Fibroblast of gingiva (primary cell): ENCODE data around the gene CCRL2.
"Not testable (repeated sequence)": the region's sequence is repeated elsewhere in the genome, so short reads cannot be mapped to it uniquely, and the experiment has no call there.

Source experiments
- DNase-seq: peaks from one replicate; pipeline ENCODE4 v3.0.0-alpha.2; 2011; ENCODE audit warnings: low read depth

The CCRL2 gene

DNA sequence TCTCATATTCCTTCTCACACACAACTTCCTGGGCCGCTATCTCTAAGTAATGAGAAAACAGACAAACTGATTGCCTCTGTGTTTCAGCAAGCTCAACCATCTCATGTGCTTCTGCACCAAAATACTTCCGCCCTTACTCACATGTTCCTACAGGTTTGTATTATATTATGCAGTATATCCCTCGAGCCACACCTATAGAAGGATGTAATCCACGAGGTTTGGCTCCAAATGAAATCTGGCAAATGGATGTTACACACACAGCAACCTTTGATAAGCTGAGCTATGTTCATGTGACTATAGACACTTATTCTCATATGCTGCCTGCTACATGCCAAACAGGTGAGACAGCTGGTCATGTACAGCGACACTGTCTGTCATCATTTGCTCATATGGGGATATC, 22.6 kb downstream of the CCRL2 start:
- no peak for DNase-seq

- not testable (repeated sequence) for DNase-seq
These were observed 23.8 kb downstream of the CCRL2 start for GRCh38 chr3:46430879-46431278.

DNA sequence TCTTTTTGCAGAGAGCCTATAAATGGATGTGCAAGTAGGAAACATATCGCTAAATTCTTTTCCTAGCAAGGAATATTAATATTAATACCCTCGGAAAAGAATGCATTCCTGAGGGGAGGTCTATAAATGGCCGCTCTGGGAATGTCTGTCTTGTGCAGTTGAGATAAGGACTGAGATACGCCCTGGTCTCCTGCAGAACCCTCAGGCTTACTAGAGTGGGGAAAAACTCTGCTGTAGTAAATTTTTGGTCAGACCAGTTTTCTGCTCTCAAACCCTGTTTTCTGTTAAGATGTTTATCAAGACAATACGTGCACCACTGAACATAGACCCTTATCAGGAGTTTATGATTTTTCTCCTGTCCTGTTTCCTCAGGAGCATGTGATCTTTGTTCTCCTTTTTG, 24.8 kb downstream of the CCRL2 start:
- not testable (repeated sequence) for DNase-seq

GRCh38 chr3:46433118-46433517, 26.1 kb downstream of the CCRL2 start:
- DNase-seq, result not testable (repeated sequence)

DNA sequence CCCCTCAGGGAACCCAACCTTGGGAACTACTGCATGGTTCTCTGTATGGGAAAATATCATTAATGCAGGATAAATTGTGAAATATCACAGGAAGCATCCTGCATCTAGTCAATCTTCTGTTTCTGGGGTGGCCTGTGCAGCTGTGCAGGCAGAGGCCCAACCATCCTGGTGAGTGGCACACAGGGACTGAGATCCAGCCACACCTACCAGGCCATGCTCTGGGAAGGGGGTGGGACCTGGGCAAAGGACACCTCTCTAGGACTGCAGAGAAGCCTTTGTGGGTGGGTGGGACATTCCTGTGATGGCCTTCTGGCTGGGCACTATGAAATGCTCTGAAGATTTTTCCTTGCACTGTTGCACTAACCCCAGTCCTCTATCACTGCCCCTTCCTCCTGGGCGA, 26.8 kb downstream of the CCRL2 start:
- DNase-seq, result no peak

GRCh38 chr3:46435081-46435726, 28.1 kb downstream of the CCRL2 start:
- DNase-seq, result no peak

GRCh38 chr3:46438831-46439230, 31.8 kb downstream of the CCRL2 start:
- DNase-seq, result no peak

DNA sequence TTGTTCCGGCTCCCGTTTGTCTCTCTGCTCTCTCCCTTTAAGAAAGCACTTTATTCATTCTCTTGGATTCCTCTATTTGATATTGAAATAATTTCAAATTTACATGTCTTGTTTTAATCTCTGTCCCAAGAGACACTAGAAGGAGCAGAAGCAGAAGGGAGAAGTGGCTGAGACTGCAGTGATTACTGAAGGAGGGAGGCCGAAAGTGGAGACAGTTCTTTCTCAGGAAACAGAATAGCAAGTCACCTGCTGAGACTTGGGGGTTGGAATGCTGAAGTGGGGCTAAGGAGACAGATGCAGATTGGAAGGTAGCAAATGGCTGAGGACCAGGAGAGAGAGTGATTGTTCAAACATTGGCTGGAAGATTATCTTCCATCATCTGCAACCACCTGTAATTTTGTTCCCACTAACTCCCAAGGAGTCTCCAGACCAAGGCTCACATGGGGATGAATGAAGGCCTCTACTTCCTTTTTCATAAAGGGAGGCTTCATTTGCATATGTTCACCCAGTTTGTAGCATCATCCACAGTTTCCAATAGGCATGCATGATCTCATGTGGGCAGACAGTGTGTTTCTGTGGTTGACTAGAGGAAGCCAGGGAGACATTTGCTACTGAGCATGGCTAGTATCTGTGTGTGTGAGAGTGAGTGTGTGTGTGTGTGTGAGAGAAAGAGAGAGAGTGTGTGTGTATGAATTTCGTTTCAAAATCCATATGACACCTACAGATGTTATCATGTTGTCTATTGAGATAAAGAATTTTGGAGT, 33.7 kb downstream of the CCRL2 start:
- no peak for DNase-seq

GRCh38 chr3:46442576-46443530, 35.8 kb downstream of the CCRL2 start:
- peak; percentile 50 for DNase-seq

DNA sequence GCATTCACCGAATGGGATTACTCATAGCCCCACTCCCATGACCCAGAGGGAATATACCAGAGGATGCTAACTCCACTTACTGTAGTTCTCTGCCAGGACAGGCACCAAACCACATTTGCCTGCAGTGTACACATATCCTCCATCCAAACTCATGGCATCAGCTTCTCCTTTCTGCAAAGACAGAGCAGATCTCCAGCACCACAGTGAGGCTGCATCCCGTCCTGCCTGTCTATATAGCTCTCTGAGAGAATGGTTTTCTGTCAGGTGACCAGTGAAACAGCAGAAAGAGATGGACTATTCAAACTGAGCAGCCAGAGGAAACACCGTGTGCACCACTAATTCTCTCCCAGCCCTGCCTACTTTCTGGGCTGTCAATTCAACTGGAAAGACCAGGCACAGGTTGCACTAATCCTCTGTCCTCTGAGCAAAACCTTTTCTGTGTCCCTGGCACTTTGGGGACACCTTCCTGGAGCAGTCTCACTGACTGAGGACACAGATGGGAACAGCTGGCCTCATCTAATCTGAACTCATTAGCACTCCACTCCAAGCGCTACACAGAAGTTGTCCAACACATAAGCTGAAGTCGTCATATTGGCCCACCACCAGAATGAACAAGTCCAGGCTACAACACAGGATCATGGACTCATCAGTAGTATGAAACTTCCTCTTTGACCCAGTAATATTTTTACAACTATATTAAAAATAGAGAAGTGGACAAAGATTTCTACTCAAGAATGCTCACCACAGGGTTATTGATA, 40.3 kb downstream of the CCRL2 start:
- no peak for DNase-seq

DNA sequence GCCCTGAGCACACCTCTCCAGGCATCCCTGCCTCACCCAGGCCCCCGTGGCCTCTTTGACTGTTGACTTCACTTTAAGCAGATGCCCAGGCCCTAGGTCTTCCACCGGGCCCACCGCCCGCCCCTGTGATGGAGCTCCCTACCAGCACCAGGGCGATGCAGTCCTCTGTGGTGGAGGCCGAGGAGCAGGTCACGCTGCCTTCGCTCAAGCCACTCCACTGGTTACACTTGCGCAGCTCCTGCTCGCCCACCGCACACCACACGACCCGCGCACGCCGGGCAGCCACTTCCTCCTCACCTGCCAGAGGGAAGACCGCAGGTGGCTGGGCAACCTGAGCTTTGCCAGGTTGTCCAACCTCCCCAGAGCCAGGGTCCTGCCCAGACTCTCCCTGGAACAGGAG, 41.7 kb downstream of the CCRL2 start:
- no peak for DNase-seq

- DNase-seq, result no peak
These were observed 42.9 kb downstream of the CCRL2 start for GRCh38 chr3:46449755-46450552.

DNA sequence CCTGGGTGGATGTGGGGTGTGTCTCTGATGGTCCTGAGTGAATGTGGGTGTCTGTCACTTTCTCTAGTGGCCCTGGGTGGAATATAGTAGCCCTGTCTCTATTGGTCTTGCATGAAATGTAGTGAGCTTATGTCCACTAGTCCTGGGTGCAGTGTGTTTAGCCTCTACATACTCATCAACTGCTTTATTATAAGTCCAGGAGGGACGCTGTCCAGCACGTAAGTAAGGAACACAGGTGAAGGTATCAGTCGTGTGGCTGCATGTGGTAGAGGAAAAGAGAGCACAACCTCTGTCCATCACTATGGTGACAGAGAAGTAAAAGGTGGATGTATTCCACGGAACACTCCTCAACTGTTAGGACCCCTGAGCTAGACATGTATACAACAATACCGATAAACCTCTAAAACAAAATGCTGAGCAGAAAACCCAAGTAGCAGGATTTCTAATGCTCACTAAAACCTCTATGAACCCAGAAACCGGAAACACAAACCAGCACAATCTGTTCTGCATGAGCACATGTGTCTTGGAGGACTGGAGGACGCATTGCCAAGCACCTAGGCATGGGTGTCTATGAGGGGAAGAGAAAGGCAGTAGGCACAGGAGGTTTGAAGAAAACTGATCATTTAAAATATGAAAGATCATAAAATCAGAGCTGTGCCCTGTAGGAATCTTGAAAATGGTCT, 46.6 kb downstream of the CCRL2 start:
- DNase-seq, result no peak

GRCh38 chr3:46454209-46454595, 47.1 kb downstream of the CCRL2 start:
- DNase-seq, result no peak

DNA sequence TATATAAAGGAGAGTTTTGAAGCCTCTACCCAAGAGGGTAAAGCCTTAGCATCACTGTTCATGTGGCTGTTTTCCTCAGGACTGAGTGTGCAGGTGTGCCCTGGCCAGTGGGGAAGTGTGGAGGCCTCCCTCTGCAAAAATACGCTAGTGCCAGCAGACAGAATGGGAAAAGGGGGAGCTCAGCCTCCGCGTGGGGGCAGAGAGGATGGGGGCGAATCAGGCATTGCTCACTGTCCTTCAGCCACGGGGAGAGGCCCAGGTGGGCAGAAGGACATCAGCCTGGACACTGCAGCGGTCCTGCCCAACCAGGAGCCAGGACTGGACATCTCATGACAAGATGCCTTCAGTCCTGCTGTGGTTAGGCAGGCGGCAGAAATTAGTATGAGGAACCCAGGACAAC, 47.5 kb downstream of the CCRL2 start:
- no peak for DNase-seq

DNA sequence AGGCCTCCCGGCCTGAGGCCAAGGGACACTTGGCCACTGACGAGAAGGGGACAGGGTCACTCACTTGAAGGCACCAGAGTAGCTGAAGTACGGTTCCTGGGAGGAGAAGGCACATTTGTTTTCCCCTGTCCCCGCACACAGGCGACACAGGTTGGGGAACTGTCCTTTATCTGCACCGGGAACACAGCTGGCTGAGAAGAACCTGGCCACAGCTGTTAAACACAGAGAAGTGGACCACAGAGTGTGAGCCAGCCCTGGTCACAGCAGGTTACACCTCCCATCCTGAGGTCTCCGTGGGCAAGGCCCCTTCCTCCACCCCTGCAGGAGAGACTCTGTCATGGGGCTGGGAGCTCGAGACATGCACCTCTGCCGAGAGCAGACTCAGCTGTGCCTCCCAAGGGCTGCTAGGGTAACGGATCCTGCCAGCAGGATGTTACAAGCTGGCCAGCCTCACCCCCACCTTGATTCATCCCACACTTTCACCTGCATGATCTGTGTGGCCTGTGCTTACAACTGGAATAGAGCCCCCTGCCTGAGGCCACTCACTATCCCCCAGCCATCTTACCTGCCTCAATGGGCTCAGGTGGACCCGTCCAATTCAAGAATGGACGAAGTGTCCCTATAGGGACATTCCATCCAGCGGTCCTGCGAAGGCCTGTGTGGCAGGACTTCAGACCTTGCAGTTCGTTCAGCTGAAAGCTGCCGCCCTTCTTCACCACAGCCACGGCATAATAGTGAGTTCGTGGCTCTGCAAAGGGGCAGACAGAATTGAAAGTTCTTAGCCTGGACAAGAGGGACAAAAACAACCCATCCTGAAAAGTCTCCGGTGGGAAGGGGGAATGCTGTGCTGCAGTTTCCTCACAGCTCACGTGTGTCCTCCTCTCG, 48.4 kb downstream of the CCRL2 start:
- no peak for DNase-seq

- DNase-seq, result no peak
These were observed 49.1 kb downstream of the CCRL2 start for GRCh38 chr3:46456118-46456517.
